ENCODE results near the gene LKAAEAR1. TPM values are rescaled to one million over a fixed set of nuclear protein-coding genes. Genes with fewer than 3 reads are reported as not detected.
A peak's percentile ranks its signal among the peaks of the same experiment; 100 is the strongest.

Gene LKAAEAR1
- total and polyA plus RNA-seq, 2 of the 13 experiments (the other 11 are each of a cell fraction or from before 2014, with no cell fraction given) = not detected

GRCh38 chr20:64080013-64080812, 4.0 kb downstream of the LKAAEAR1 start, which contains the start of gene OPRL1 (continued):
- TF ChIP-seq TOPORS (CRISPR knock-in tag; IDR thresholded peaks at IDR 0.05) (peak; percentile 66; the same call in 1 of the 2 replicates), ZNF597 (CRISPR knock-in tag; IDR thresholded peaks at IDR 0.05) (no peak), ZNF142 (CRISPR knock-in tag; IDR thresholded peaks at IDR 0.05) (no peak), RNF2 (conservative IDR thresholded peaks at IDR 0.05; ENCODE audit: low read depth) (0 out of 2 replicates have a peak, but pooled peaks have one; percentile 23), ZNF83 (CRISPR knock-in tag; IDR thresholded peaks at IDR 0.05; ENCODE audit: borderline replicate concordance) (peak; percentile 74; the same call in 1 of the 2 replicates), ZNF563 (CRISPR knock-in tag; IDR thresholded peaks at IDR 0.05) (no peak; the same call in 1 of the 2 replicates), IKZF5 (CRISPR knock-in tag; IDR thresholded peaks at IDR 0.05) (no peak), ZNF800 (CRISPR knock-in tag; IDR thresholded peaks at IDR 0.05) (no peak), ZNF574 (CRISPR knock-in tag; IDR thresholded peaks at IDR 0.05) (no peak), THYN1 (CRISPR knock-in tag; IDR thresholded peaks at IDR 0.05; ENCODE audit: borderline replicate concordance, low read depth) (no peak), EZH2 (conservative IDR thresholded peaks at IDR 0.05; ENCODE audit: low read depth, low read length) (no peak), KLF11 (CRISPR knock-in tag; IDR thresholded peaks at IDR 0.05) (no peak), ZNF704 (CRISPR knock-in tag; IDR thresholded peaks at IDR 0.05; ENCODE audit: borderline replicate concordance) (0 out of 2 replicates have a peak, but pooled peaks have one; percentile 12)

All from HepG2 (cell line).